D341Med (cell line): ENCODE results near the gene STAMBPL1.

Experiments
- DNase-seq: peaks from one replicate; pipeline ENCODE4 v3.0.0; 2012; ENCODE audit warnings: low spot score

The STAMBPL1 gene

GRCh38 chr10:88893611-88894010, 13.6 kb downstream of the STAMBPL1 start:
- DNase-seq = no peak

GRCh38 chr10:88895250-88895649, 15.2 kb downstream of the STAMBPL1 start:
- no peak for DNase-seq

DNA sequence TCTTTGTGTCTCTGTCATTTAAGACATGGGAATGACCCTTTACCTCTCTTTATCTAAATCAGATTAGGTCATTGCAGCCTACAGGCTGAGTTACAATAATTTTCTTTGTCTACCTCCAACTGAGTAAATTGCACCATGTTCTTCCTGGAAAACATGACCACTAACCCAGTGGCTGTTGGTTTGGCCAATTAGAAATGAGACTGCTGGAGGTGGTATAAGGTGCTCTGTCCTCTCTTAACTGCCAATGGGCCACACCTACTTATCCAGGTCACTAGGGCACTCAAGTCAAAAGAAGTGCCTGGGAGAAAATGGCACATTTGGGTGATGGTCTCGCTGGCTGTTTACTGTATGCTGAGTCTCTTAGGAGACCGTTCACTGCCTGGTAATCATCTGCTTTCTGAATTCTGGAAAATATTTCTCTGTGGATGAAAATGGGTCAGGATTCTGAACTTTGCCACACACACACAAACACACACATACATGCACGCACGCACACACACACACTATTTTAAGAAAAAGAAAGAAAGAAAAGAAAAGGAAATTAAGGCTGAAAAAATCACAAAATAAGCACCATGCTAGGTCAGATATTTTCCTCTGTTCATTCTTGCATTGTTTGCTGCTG, 16.4 kb downstream of the STAMBPL1 start:
- no peak for DNase-seq

GRCh38 chr10:88896994-88897853, 17.2 kb downstream of the STAMBPL1 start:
- no peak for DNase-seq

DNA sequence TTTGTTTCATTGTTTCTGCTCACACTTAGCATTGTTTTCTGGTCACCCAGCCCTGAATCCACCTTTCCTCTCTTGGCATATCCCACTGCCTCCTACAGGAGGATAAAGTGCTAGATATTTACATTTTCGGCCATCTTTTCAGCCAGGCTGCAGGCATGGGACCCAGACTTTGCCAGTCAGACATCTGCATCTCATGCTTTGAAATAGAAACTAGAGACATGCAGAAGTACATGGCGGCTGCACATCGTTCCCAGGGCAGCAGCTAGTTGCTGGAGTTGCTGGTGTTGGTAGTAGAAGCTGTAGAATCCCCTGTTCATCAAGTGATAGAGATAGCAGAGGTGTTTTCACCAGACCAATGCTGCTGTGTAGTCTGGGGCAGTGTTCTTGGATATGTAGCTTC, 18.7 kb downstream of the STAMBPL1 start:
- no peak for DNase-seq

- DNase-seq = no peak
Measured at GRCh38 chr10:88899886-88900285, 19.8 kb downstream of the STAMBPL1 start.

- no peak for DNase-seq
Measured at GRCh38 chr10:88901206-88901983, 21.4 kb downstream of the STAMBPL1 start.

- no peak for DNase-seq
Measured at GRCh38 chr10:88901984-88902789, 22.1 kb downstream of the STAMBPL1 start.

GRCh38 chr10:88903715-88904114, 23.7 kb downstream of the STAMBPL1 start:
- no peak for DNase-seq

DNA sequence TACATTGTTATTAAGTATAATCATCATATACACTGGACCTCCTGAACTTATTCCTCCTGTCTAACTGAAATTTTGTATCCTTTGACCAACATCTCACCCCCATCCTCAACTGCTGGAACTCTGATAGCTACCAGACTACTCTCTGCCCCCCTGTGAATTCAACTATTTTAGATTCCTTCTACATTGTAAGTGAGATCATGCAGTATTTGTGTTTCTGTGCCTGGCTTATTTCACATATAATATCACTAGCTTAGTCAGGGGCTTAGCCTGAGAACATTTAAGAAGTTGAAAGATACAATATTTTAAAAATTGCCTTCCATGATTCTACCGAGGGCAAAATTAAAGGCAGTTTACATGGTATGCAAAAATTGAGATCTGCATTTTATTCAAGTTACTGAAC, 26.9 kb downstream of the STAMBPL1 start:
- no peak for DNase-seq

DNA sequence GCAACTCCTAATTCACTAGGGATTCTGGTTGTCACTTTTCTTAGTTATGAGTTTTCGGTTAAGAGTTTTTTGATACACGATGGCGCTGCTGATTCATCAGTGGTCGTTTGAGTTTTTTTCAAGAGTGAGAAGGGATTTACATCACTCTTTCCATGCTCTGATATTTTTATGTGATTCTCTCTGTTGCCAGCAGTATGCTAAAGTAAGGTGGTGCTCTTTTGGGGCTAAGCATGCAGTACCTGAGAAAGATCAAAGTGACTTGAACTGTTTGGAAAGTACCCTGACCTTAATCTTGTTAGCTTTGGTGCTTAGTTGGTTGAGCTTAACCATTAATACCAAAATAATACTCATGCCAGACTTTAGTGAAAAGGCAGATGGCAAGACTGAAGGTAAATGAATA, 28.1 kb downstream of the STAMBPL1 start:
- no peak for DNase-seq

GRCh38 chr10:88911116-88911515, 31.1 kb downstream of the STAMBPL1 start:
- DNase-seq = no peak

DNA sequence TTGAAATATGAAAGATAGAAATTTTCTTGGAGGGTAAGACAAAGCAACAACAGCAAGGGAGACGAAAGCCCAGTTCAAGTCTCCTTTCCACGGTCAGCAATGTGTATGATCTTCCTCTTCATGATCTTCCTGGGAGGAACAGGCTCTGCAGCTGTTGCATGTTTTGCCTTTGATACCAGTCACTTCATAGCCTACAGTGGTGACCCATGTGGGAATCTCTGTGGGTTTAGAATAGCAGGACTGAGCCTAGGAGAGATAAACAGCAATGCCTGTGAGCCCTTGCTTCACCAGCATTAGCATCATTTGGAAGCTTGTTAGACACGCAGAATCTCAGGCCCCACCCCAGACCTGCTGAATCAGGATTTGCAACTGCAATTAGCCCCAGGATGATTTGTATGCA, 31.8 kb downstream of the STAMBPL1 start:
- no peak for DNase-seq

DNA sequence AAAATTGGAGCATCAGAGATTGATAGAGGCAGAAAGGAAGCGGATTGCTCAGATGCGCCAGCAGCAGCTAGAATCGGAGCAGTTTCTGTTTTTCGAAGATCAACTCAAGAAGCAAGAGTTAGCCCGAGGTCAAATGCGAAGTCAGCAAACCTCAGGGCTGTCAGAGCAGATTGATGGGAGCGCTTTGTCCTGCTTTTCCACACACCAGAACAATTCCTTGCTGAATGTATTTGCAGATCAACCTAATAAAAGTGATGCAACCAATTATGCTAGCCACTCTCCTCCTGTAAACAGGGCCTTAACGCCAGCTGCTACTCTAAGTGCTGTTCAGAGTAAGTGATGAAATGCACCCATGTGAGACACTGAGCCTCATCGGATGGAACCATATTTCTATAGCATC, 33.1 kb downstream of the STAMBPL1 start:
- no peak for DNase-seq

DNA sequence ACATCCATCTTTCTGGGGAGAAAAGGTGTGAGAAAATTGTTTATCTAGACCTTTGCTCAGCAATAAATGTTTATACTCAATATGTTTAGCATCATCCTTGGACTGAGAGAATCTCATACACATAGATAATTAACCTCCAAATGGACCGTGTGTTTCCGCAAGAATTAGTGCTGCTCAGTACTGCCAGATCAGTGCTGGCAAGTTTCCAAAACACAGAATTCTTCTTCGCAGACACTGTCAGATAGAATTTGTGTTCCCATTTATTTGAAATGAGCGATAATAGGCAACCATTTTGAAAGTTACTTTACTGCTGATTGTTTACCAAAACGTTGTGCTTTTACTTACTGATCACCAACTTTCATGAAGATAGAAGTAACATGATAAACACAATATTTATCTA, 33.7 kb downstream of the STAMBPL1 start:
- no peak for DNase-seq

- DNase-seq = no peak
Measured at GRCh38 chr10:88915781-88916180, 35.7 kb downstream of the STAMBPL1 start.

DNA sequence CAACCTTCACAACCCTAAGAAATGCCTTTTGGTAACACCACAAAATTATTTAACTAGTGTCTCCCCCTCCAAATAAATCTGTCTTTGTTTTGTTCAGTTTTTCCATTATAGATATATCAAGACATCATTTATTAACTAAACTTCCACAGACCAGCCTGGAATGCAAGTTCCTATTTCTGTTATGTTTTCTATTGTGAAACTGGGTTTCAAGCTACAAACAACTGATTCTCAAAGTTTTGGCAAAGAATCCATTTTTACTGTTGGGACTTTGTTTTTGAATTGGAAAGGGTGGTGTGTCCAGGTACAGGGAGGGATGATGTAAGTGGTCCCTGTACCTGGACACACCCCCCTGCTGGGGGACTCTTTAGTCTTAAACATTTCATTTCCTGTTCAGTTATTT, 36.2 kb downstream of the STAMBPL1 start:
- DNase-seq = no peak

DNA sequence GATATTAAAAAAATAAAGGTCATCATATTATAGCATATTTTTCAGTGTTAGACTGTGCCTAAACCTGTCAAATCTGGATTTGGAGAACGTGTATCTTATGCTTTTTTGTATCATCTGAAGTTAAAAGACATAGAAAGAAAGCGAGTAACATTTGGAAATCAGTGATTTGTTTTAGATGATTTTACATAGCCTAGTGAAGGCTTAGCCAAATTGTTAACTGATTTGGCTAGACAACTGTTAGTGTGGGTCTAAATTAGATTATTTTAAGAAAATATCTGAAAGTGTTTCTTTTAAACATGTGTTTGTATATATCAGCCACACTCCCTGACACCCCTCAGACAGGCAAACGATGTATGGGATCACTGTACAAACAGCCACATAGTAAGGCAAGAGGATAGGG, 36.9 kb downstream of the STAMBPL1 start:
- DNase-seq = no peak

- no peak for DNase-seq
Measured at GRCh38 chr10:88918191-88918905, 38.3 kb downstream of the STAMBPL1 start.

DNA sequence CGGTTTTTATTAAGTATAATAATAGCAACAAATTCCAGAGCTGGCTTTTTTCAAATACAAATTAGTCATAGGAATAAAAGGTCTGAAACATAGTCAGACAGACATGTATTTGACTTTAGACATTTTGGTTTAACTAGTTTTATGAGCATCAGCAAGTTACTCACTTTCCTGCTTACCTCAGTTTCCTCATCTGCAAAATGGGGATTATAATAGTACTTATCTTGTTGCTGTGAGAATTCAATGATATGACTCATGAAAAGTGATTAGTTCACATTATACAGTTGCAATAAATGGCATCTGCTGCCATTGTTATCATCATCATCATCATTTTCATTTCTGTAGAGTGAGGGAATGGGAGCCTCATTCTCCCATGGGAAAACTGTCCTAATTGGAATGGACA, 39.0 kb downstream of the STAMBPL1 start:
- no peak for DNase-seq

GRCh38 chr10:88920198-88920597, 40.2 kb downstream of the STAMBPL1 start:
- no peak for DNase-seq
